ENCODE data around the gene SPDYE1. TPM values are rescaled to one million over a fixed set of nuclear protein-coding genes. Genes with fewer than 3 reads are reported as not detected.
"Not testable (repeated sequence)": the region's sequence is repeated elsewhere in the genome, so short reads cannot be mapped to it uniquely, and the experiment has no call there.

The SPDYE1 gene
- total RNA-seq, 1 donor from 2014 or later, result not detected

DNA sequence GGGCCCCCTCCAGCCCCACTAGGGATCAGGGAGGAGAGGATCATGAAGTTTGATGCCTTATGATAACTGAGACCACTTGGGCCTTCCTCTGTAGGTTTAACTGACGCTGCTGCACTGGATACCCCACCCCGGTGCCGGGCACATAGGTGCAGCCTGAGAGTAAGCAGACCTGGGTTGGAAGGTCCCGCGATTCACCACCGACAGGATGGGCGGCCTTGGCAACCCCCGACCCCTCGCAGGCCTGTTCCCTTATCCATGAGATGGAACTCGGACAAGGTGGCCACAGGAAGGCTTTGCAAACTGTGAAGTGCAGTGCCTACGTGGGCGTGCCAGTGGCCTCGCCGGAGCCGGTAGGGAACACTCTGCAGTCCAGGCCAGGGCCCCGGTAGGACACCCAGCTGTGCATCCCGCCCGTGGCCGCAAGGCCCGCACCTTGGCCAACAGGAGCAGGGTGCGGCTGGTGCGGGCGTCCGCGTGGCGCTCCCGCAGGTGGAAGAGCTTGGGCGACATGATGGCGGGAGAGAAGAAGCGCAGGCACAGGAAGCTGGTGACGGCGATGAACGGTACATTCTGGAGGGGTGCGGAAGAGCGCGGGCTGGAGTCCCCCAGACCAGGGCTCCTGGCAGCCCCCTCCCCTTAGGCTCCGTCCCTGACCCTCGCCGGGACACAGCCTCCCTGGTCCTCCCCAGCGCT lies 42.2 kb downstream of the SPDYE1 start:
- not testable (repeated sequence) for FAIRE-seq; H3K27me3 ChIP-seq (ENCODE audit: insufficient read depth, low read length)
- H3K4me2 ChIP-seq (ENCODE audit: low read length), result peak overlapping the region; percentile 65

DNA sequence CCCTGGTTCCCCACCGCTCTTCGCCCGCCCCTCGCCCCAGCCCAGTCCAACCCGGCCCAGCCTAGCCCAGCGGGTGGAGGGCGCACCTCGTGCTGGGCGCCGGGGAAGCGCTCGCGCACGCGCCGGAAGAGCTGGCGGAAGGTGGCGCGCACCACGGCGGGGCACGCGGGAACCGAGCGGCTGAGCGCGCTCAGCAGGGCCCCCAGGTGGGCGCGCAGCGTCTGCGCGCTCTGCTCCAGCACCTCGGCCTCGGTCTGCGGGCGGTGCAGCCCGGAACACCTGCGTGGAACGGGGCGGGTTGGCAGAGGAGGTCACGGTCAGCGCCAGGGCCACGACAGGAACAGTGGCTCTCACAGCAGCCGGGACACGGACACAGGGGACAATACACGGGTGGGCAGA lies 42.8 kb downstream of the SPDYE1 start:
- not testable (repeated sequence) for FAIRE-seq; H3K9me3 Mint-ChIP-seq (ENCODE audit: unreplicated experiment); H3K27ac Mint-ChIP-seq (ENCODE audit: unreplicated experiment)

More for the DNA sequence above, 42.2 kb downstream of the SPDYE1 start:
- H3K9ac ChIP-seq (ENCODE audit: low read length); H4K20me1 ChIP-seq (ENCODE audit: insufficient read depth, low read length); H3K4me1 ChIP-seq (ENCODE audit: insufficient read depth, low read length); H3K4me3 ChIP-seq (ENCODE audit: insufficient read depth, low read depth, low read length); H3K4me1 Mint-ChIP-seq (ENCODE audit: low read depth, unreplicated experiment); H3K27ac Mint-ChIP-seq (ENCODE audit: unreplicated experiment); H3K9me3 Mint-ChIP-seq (ENCODE audit: unreplicated experiment); H2AFZ ChIP-seq (ENCODE audit: low read depth, low read length); H3K36me3 ChIP-seq (ENCODE audit: insufficient read depth, low read length); DNase-seq (ENCODE audit: low read depth); H3K27ac ChIP-seq (ENCODE audit: low read depth, low read length); H3K36me3 Mint-ChIP-seq (ENCODE audit: low read depth, unreplicated experiment); H3K4me3 Mint-ChIP-seq (ENCODE audit: unreplicated experiment); H3K27me3 Mint-ChIP-seq (ENCODE audit: low read depth, unreplicated experiment); H3K79me2 ChIP-seq (ENCODE audit: insufficient read depth, low read length); H3K9me3 ChIP-seq (ENCODE audit: insufficient read depth, low read depth, low read length): not testable (repeated sequence)

DNA sequence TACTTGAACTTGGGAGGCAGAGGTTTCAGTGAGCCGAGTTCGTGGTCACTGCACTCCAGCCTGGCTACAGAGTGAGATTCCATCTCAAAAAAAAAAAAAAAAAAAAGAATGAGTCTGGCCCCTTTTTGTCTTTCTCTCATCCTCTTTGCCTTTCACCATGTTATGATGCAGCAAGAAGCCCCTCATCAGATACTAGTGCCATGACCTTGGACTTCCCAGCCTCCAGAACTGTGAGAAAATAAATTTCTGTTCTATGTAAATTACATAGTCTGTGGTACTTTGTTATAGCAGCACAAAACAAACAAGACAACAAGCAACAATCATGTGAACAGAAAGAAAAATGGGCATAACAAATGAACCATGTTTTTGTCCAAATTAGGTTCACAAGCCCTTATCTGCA lies 44.5 kb downstream of the SPDYE1 start:
- Histone ChIP-seq H3K4me3 (ENCODE audit: insufficient read depth, low read depth, low read length) (no peak overlapping the region), H3K36me3 (ENCODE audit: insufficient read depth, low read length) (peaks cover 5% of the 10 kb centered on the region), H4K20me1 (ENCODE audit: insufficient read depth, low read length) (peaks cover 14% of the 10 kb centered on the region), H3K27me3 (ENCODE audit: insufficient read depth, low read length) (no peaks in the 10 kb centered on the region), H3K79me2 (ENCODE audit: insufficient read depth, low read length) (peaks cover 28% of the 10 kb centered on the region), H3K27ac (ENCODE audit: low read depth, low read length) (no peak overlapping the region), H2AFZ (ENCODE audit: low read depth, low read length) (no peak overlapping the region), H3K4me1 (ENCODE audit: insufficient read depth, low read length) (peaks cover 15% of the 10 kb centered on the region), H3K9ac (ENCODE audit: low read length) (no peak overlapping the region), H3K4me2 (ENCODE audit: low read length) (no peak overlapping the region), H3K9me3 (ENCODE audit: insufficient read depth, low read depth, low read length) (no peaks in the 10 kb centered on the region)
- TF ChIP-seq EZH2 (IDR thresholded peaks at IDR 0.05; ENCODE audit: insufficient read depth, low read length), result no peak
- TF ChIP-seq, protein P1, sequence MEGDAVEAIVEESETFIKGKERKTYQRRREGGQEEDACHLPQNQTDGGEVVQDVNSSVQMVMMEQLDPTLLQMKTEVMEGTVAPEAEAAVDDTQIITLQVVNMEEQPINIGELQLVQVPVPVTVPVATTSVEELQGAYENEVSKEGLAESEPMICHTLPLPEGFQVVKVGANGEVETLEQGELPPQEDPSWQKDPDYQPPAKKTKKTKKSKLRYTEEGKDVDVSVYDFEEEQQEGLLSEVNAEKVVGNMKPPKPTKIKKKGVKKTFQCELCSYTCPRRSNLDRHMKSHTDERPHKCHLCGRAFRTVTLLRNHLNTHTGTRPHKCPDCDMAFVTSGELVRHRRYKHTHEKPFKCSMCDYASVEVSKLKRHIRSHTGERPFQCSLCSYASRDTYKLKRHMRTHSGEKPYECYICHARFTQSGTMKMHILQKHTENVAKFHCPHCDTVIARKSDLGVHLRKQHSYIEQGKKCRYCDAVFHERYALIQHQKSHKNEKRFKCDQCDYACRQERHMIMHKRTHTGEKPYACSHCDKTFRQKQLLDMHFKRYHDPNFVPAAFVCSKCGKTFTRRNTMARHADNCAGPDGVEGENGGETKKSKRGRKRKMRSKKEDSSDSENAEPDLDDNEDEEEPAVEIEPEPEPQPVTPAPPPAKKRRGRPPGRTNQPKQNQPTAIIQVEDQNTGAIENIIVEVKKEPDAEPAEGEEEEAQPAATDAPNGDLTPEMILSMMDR (IDR thresholded peaks at IDR 0.05; ENCODE audit: insufficient read depth, low read depth, low read length), result no peak
- Mint-ChIP-seq H3K4me3 (ENCODE audit: unreplicated experiment) (no peak overlapping the region), H3K36me3 (ENCODE audit: low read depth, unreplicated experiment) (no peaks in the 10 kb centered on the region), H3K4me1 (ENCODE audit: low read depth, unreplicated experiment) (peaks cover 20% of the 10 kb centered on the region), H3K27ac (ENCODE audit: unreplicated experiment) (no peak overlapping the region), H3K9me3 (ENCODE audit: unreplicated experiment) (no peaks in the 10 kb centered on the region), H3K27me3 (ENCODE audit: low read depth, unreplicated experiment) (peaks cover 2% of the 10 kb centered on the region)
- DNase-seq (ENCODE audit: low read depth), result no peak
- no peak for FAIRE-seq

More for the DNA sequence above, 42.8 kb downstream of the SPDYE1 start:
- H3K4me3 ChIP-seq (ENCODE audit: insufficient read depth, low read depth, low read length); H3K9ac ChIP-seq (ENCODE audit: low read length); H3K27me3 Mint-ChIP-seq (ENCODE audit: low read depth, unreplicated experiment); H3K9me3 ChIP-seq (ENCODE audit: insufficient read depth, low read depth, low read length); H3K4me1 Mint-ChIP-seq (ENCODE audit: low read depth, unreplicated experiment); H3K27me3 ChIP-seq (ENCODE audit: insufficient read depth, low read length); H4K20me1 ChIP-seq (ENCODE audit: insufficient read depth, low read length); H3K4me3 Mint-ChIP-seq (ENCODE audit: unreplicated experiment); DNase-seq (ENCODE audit: low read depth); H3K36me3 ChIP-seq (ENCODE audit: insufficient read depth, low read length); H3K36me3 Mint-ChIP-seq (ENCODE audit: low read depth, unreplicated experiment); H3K4me1 ChIP-seq (ENCODE audit: insufficient read depth, low read length); H3K27ac ChIP-seq (ENCODE audit: low read depth, low read length): not testable (repeated sequence)
- peak; percentile 18 for TF ChIP-seq EZH2 (IDR thresholded peaks at IDR 0.05; ENCODE audit: insufficient read depth, low read length)
- Histone ChIP-seq H3K4me2 (ENCODE audit: low read length) (peak overlapping the region; percentile 65), H3K79me2 (ENCODE audit: insufficient read depth, low read length) (peaks cover 11% of the 10 kb centered on the region), H2AFZ (ENCODE audit: low read depth, low read length) (peak overlapping the region; percentile 60)
